Pons (tissue), 1 donor: Measurements from ENCODE around the gene DPRX.
"Not testable (repeated sequence)": the region's sequence is repeated elsewhere in the genome, so short reads cannot be mapped to it uniquely, and the experiment has no call there.

ENCODE experiments used
- DNase-seq: peaks from one replicate; pipeline ENCODE4 v3.0.0-alpha.2; 2016; ENCODE audit warnings: low spot score

DPRX gene

GRCh38 chr19:53646144-53646543, 14.3 kb downstream of the DPRX start:
- no peak for DNase-seq

GRCh38 chr19:53647350-53647749, 15.6 kb downstream of the DPRX start:
- no peak for DNase-seq

DNA sequence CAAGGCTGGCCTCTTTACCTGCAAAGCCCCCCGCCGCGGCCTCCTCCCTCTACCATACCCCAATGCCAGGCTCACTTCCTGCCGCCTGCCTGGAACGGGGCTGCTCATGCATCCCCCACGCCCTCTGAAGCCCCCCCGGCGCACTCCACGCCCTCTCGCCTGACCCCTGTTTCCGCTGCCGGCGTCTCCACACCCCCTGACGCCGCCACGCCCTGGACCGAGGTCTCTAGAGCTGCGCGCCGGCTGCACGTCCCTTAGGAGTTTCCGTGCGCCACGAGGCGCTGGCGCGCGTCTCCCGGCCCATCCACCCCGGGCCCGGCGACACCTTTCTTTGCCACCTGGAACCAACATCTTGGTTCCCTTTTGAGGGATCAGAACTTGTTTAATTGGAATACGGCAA, 16.0 kb downstream of the DPRX start:
- no peak for DNase-seq

DNA sequence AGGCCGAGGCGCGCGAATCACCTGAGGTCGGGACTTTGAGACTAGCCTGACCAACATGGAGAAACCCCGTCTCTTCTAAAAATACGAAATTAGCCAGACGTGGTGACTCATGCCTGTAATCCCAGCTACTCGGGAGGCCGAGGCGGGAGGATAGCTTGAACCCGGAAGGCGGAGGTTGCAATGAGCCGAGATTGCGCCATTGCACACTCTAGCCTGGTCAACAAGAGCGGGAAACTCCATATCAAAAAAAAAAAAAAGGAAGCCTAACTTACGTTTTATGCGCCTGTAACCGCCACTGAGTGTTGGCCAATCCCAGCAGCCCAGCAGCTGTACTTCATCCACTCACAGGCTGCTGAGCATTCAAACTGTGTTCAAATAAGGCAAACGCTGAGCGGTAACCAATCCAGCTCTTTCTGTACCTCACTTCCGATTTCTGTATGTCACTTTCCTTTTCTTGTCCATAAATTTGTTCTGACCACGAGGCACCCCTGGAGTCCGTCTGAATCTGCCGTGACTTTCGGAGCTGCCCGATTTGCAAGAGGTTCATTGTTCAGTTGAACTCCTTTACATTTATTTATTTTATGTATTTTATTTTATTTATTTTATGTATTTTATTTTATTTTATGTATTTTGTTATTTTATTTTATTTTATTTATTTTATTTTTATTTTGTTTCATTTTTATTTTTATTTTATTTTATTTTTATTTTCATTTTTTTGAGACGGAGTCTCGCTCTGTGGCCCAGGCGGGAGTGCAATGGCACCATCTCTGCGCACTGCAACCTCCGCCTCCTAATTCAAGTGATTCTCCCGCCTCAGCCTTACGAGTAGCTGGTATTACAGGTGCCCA, 18.2 kb downstream of the DPRX start:
- DNase-seq: no peak

DNA sequence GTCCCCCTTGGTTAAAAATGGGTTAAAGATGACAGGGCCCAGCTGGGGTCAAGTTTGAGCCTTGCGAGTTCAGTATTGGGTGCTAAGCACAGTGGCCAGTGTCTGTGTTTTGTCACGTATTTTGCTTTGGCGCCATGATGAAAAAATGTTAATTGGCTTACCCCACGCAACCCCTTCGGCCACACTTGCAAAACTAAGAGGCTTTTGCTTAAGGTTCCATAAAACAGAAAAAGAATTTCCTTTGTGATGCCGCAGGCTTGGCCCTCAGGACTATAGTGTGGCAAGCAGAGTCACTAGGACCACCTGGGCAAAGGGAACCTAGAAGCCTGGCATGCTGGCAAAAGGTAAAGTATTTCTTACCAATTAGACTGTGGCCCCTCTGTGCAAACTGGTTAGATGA, 20.7 kb downstream of the DPRX start:
- no peak for DNase-seq

- DNase-seq: no peak
Observed at GRCh38 chr19:53655042-53655665, 23.4 kb downstream of the DPRX start.

- DNase-seq: no peak
Observed at GRCh38 chr19:53657330-53657729, 25.5 kb downstream of the DPRX start.

DNA sequence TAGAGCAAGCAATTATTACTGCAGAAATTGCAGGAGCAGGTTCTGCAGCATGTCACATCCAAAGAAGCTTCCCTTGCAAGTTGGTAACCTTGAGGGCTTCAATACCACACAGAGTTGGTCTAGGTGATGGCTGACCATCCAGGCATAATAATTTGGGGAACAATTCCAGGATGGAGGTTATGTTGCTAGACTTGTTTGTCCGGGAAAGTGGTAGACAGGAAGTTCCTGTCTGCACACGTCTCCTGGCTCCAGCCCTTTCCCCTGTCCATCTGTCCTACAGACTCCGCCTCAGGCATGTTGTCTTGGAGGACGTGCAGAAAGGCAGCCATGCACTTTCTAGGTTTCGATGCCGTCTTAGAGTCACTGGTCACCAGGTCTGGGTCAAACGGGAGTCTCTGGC, 26.0 kb downstream of the DPRX start:
- no peak for DNase-seq

GRCh38 chr19:53659292-53659691, 27.5 kb downstream of the DPRX start:
- peak; percentile 83 for DNase-seq

DNA sequence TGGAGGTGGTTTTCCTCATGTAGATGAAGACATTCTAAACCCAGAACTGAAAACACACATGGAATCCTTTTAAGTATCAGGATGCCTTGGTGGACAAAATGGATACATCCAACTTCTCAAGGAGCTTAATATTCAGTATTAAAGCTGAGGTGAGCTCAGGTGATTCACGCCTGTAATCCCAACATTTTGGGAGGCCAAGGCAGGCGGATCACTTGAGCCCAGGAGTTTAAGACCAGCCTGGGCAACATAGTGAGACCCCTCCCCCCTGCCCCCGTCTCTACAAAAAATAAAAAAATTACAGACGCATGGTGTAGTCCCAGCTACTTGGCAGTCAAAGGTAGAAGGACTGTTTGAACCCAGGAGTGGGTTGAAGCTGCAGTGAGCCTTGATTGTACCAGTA, 28.8 kb downstream of the DPRX start:
- no peak for DNase-seq

GRCh38 chr19:53662209-53662608, 30.4 kb downstream of the DPRX start:
- DNase-seq: no peak

DNA sequence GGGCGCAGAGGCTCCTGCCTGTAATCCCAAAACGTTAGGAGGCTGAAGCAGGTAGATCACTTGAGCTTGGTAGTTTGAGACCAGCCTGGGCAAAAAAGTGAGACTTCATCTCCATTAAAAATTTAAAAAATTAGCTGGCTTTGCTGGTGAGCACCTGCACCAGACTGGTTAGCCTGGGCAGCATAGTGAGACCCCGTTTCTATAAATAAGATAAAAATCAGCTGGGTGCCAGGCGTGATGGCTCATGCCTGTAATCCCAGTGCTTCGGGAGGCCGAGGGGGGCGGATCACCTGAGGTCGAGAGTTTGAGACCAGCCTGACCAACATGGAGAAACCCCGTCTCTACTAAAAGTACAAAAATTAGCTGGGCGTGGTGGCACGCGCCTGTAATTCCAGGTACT, 32.4 kb downstream of the DPRX start:
- DNase-seq: no peak

DNA sequence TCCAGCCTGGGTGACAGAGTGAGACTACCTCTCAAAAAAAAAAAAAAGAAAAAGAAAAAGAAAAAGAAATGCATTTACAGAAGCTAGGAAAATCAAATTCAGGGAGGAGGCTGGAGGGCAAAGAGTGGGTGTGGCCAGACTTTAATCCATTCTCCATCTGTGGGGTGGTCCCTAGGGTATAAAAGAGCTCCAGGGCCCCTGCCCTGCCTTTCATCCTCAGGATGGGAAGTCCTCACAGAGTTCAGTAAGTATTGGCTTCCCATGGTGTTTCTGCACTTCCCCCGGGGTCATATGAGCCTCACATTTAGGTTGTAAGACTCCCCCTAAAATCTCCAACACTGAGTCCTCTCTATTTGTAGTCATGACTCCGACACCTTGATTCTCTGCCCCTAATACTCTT, 33.0 kb downstream of the DPRX start:
- DNase-seq: no peak

- not testable (repeated sequence) for DNase-seq
Observed at GRCh38 chr19:53666331-53666730, 34.5 kb downstream of the DPRX start.

GRCh38 chr19:53668804-53669203, 37.0 kb downstream of the DPRX start:
- DNase-seq: not testable (repeated sequence)

DNA sequence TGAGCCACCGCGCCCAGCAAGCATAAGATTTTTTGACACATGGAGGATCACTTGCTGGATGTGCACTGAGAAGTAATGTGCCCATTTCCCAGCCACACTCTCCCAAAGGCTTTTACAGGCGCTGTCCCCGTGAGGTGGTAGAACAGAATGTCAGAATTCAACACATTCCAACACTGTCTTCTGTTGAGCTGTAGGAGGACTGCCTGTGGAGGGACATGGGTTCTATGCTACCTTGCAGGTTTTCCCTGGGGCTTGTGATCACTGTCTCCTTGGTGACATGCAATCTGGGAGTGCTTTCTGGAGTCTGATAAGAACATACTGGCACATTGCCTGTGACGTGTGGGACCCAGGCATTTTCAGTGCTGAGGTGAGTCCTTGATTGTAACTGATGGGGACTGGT, 38.5 kb downstream of the DPRX start:
- no peak for DNase-seq

DNA sequence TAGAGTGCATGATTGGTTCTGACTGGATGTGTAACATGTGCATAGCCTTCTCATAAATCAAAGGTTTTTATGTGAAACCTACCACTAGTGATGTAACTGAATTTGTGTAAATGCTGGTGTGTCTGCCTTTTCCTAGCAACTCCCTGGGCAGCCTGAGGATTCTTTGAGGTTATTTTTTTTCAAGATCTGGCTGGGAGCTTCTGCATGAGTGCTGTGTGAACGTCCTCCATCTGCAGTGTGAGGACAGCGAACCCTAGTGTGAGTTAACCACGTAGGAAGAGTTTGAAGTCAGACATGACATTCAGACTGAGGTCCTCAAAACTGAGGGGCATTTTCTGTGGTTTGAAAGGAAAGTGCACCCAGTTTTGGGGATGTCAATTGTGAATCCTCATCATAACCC, 39.9 kb downstream of the DPRX start:
- no peak for DNase-seq
